TTC549 (cell line): Measurements from ENCODE around the gene FARSB.

Experiments
- FAIRE-seq: peaks from 2 replicates; lab custom pipeline; 2012; peaks lifted over from hg19 to GRCh38; lab: Jason Lieb, UNC

FARSB gene

GRCh38 chr2:222548992-222549391 lies 106.9 kb downstream of the FARSB start:
- FAIRE-seq = no peak

DNA sequence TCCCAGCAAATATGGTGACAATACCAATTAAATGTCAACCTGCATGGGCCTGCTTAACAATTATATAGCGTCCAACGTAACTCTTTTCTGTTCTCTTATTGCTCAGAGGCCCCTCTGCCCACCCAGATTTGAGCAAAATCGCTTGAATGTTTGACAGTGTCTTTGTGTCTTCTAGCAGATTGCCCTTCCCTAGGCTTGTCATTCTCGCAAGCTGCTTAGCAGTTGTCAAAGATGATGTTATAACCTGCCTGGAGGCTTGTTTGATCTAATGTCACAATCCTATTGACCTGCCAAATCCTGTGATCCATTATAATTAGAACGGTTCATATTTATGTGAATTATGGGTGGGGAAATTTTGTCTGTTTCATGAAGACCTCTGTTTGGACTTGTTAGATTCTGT lies 108.8 kb downstream of the FARSB start:
- FAIRE-seq = no peak

GRCh38 chr2:222545823-222546795 lies 109.8 kb downstream of the FARSB start:
- no peak for FAIRE-seq

GRCh38 chr2:222544661-222545060 lies 111.2 kb downstream of the FARSB start:
- FAIRE-seq = no peak

- no peak for FAIRE-seq
These were observed 117.4 kb downstream of the FARSB start for GRCh38 chr2:222538535-222538934.

- no peak for FAIRE-seq
These were observed 120.4 kb downstream of the FARSB start for GRCh38 chr2:222535477-222535876.

GRCh38 chr2:222532315-222532714 lies 123.6 kb downstream of the FARSB start:
- FAIRE-seq = no peak

- FAIRE-seq = no peak
These were observed 129.2 kb downstream of the FARSB start for GRCh38 chr2:222526480-222527277.

GRCh38 chr2:222525811-222526210 lies 130.1 kb downstream of the FARSB start:
- FAIRE-seq = no peak

DNA sequence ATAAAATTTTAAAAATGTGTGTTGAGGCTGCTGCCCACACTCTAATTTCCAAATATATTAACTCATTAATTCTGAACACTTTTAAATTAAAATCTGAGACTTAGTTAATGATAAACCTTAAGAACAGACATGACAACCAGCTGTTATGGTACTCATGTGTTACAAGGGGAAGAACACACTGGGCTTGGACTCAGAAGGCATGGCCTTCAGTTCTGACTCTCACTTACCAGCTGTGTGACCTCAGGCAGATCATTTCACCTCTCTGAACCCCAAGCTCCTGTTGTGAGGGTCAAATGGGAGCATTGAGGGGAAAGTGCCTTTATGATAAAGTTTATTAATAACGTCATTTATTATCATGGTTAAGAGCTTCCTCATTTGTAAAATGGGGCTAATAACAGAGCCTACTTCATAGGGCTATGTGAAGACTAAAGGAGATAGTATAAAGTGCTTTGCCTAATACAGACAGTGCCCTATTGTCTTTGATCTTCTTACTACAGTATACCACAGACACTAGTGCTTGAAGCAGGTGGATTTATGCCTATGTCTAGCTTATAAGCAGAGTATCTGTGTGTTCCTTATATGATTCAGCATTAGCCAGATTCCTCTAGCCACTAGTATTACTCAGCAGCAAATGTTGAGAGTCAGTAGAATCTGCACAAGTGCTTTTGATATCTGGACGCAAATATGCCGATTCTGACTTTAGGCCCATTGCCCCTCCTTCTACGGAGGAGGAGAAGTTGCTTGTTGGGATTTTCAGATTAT lies 131.9 kb downstream of the FARSB start:
- FAIRE-seq = no peak

DNA sequence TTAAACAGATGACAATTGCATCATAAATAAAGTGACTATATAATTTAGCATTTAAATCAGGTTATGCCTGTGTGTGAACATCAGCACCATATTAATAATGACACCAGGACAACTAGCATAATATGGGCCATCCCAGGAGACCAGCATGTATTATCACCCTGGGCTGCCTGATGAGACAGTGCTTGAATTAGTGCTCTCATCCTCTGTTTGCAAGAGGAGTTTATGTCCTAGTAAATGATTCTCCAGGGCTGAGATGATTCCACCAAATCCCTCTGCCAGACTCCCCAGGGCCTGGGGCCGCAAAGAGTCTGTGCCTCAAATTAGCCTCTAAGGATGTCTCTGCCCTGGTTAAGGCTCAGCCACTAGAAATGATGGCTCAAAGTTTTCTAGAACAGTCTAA lies 133.8 kb downstream of the FARSB start:
- FAIRE-seq = no peak

GRCh38 chr2:222521099-222521498 lies 134.8 kb downstream of the FARSB start:
- no peak for FAIRE-seq
